Measurements from ENCODE around the gene NBPF20. TPM values are rescaled to one million over a fixed set of nuclear protein-coding genes. Genes with fewer than 3 reads are reported as not detected.

NBPF20 gene
- 0.87 and 1.5 TPM in 2 replicates for total RNA-seq

DNA sequence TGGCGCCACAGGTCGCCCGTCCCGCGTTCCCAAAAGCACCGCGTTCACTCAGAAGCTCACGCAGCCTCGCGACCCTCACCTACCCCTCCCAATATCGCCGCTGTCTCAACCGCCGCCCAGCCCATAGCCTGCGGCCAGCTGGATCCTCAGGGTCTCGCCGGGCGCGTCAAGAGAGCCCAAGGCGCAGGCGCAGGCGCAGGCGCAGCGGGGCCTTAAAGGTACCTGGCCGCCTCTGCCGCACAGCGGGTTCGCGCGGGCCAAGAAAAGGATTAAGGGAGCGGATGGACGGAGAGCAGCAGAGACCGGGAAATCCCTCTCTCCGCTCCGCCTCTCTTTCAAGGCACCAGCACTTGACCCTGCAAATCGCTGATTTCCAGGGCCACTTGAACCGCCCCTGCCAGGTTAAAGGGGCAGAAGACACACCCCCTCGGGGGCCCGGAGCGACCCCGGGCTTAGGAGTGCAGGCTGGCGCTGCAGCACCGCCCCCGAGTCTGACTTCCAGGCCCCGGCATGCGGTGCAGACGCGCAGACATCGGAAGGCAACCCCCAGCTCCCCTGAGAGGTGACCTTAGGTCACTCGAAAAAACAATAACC, at the start of gene NBPF20:
Gene NBPF20, minus strand, starts transcription at position 168 of the 594 bp plus-strand sequence. CDS start 20,331 bp downstream, outside the sequence.

Other genes starting within 250 kb of the NBPF20 start
- not detected in 2 replicates for gene PPIAL4D, start 183.4 kb downstream of the NBPF20 start, total RNA-seq
- gene GPR89A, start 182.4 kb upstream of the NBPF20 start, total RNA-seq = 15.4 and 22.3 TPM in 2 replicates